ENCODE results near the gene TAS2R60.

- no peak for TF ChIP-seq CTCF (conservative IDR thresholded peaks at IDR 0.05; ENCODE audit: low read depth, low read length)
- TF ChIP-seq EZH2 (IDR thresholded peaks at IDR 0.05; ENCODE audit: borderline replicate concordance, low read depth, low read length, poor library complexity, severe bottlenecking), result no peak
These were observed 4.2 kb downstream of the TAS2R60 start for GRCh38 chr7:143447466-143447865.

Data from A673 (cell line).